HepG2 (cell line): Measurements from ENCODE around the gene HDLBP. TPM values are rescaled to one million over a fixed set of nuclear protein-coding genes. Genes with fewer than 3 reads are reported as not detected.

ENCODE experiments used
- FOXK1 ChIP-seq: sonication (generic); formaldehyde crosslinking; IDR thresholded peaks from 2 replicates; pipeline ENCODE4 v1.4.0; 2020; ENCODE audit warnings: low read depth, missing genetic modification reagents, borderline replicate concordance
- HNRNPH1 ChIP-seq: fragments of 200-400 bp; formaldehyde crosslinking; optimal IDR thresholded peaks from 2 replicates; pipeline ENCODE3; 2017; ENCODE audit warnings: mild to moderate bottlenecking, low read depth, low read length
- HNRNPLL ChIP-seq: fragments of 200-400 bp; formaldehyde crosslinking; IDR thresholded peaks from 2 replicates; pipeline ENCODE4 v1.6.1; 2017; ENCODE audit warnings: mild to moderate bottlenecking, low read depth, low read length; ENCODE audit not compliant: poor library complexity, severe bottlenecking
- MAFF ChIP-seq: IDR thresholded peaks from 2 replicates; pipeline ENCODE4 v1.6.1; 2011; ENCODE audit warnings: low read depth, low read length, improper control_type of control experiment
- RFXANK ChIP-seq: IDR thresholded peaks from 2 replicates; pipeline ENCODE4 v1.6.1; 2016
- RXRA ChIP-seq: sonication (generic); formaldehyde crosslinking; IDR thresholded peaks from 2 replicates; pipeline ENCODE4 v1.5.1; 2020; ENCODE audit warnings: missing genetic modification reagents
- SRSF1 ChIP-seq: fragments of 200-400 bp; formaldehyde crosslinking; optimal IDR thresholded peaks from 2 replicates; pipeline ENCODE3; 2017; ENCODE audit warnings: mild to moderate bottlenecking, low read depth, low read length, moderate library complexity
- TBX3 ChIP-seq: fragments of 450-650 bp; IDR thresholded peaks from 2 replicates; pipeline ENCODE4 v1.6.1; 2017; ENCODE audit warnings: antibody characterized with exemption, mild to moderate bottlenecking, inconsistent platforms, borderline replicate concordance
- ZNF12 ChIP-seq: sonication (generic); formaldehyde crosslinking; IDR thresholded peaks from 2 replicates; pipeline ENCODE4 v1.5.0; 2020; ENCODE audit warnings: missing genetic modification reagents
- ZNF124 ChIP-seq: sonication (generic); formaldehyde crosslinking; IDR thresholded peaks from 2 replicates; pipeline ENCODE4 v1.4.0; 2020; ENCODE audit warnings: missing genetic modification reagents
- ZNF772 ChIP-seq: sonication (generic); formaldehyde crosslinking; IDR thresholded peaks from 2 replicates; pipeline ENCODE4 v1.5.0; 2020; ENCODE audit warnings: mild to moderate bottlenecking, missing genetic modification reagents
- ZNF790 ChIP-seq: sonication (generic); formaldehyde crosslinking; IDR thresholded peaks from 2 replicates; pipeline ENCODE4 v1.8.0; 2022; ENCODE audit warnings: missing genetic modification reagents, mild to moderate bottlenecking, borderline replicate concordance
- polyA plus RNA-seq, 8 experiments: library from polyadenylated mRNA; depleted of rRNA in 3 of 8; stranded (reverse) in 7 of 8; unstranded in 1 of 8; fragments of >200 nt; fragmentation: Illumina TruSeq in 4 of 8; extraction: Trizol in 4 of 8; gene quantifications; 2 replicates each; pipeline versions ENCODE4 v1.2.1 to v1.2.3, GENCODE V29; 2011 to 2016; ENCODE audit warnings: low read depth in 4 of 8, missing spikeins in 1 of 8, mixed read lengths in 1 of 8; ENCODE audit not compliant: insufficient read depth in 1 of 8
- total RNA-seq, 5 experiments: library from RNA; depleted of rRNA; stranded (reverse); fragments of >200 nt; fragmentation: Illumina TruSeq; extraction: Trizol; gene quantifications; 2 replicates each; pipeline ENCODE4 v1.2.3, GENCODE V29; 2016; ENCODE audit warnings: low read depth in 1 of 5
- TF ChIP-seq, protein P1 (sequence below): sonication (generic); formaldehyde crosslinking; IDR thresholded peaks from 2 replicates; pipeline ENCODE4 v1.5.0; 2020; ENCODE audit warnings: mild to moderate bottlenecking, missing genetic modification reagents
- TF ChIP-seq, protein P2 (sequence below): sonication (generic); IDR thresholded peaks from 2 replicates; pipeline ENCODE4 v1.6.1; 2016; ENCODE audit warnings: low read depth, borderline replicate concordance
- TF ChIP-seq, protein P3 (sequence below): IDR thresholded peaks from 2 replicates; pipeline ENCODE4 v1.6.1; 2012; ENCODE audit warnings: inconsistent platforms
- TF ChIP-seq, protein P4 (sequence below): sonication (generic); formaldehyde crosslinking; IDR thresholded peaks from 2 replicates; pipeline ENCODE4 v1.4.0; 2020; ENCODE audit warnings: missing genetic modification reagents
- TF ChIP-seq, protein P5 (sequence below): sonication (generic); formaldehyde crosslinking; IDR thresholded peaks from 2 replicates; pipeline ENCODE4 v1.5.0; 2020; ENCODE audit warnings: mild to moderate bottlenecking, missing genetic modification reagents

HDLBP gene
- total and polyA plus RNA-seq, 2 of the 13 experiments (the other 11 are each of a cell fraction or from before 2014, with no cell fraction given), result 464 to 707 TPM

DNA sequence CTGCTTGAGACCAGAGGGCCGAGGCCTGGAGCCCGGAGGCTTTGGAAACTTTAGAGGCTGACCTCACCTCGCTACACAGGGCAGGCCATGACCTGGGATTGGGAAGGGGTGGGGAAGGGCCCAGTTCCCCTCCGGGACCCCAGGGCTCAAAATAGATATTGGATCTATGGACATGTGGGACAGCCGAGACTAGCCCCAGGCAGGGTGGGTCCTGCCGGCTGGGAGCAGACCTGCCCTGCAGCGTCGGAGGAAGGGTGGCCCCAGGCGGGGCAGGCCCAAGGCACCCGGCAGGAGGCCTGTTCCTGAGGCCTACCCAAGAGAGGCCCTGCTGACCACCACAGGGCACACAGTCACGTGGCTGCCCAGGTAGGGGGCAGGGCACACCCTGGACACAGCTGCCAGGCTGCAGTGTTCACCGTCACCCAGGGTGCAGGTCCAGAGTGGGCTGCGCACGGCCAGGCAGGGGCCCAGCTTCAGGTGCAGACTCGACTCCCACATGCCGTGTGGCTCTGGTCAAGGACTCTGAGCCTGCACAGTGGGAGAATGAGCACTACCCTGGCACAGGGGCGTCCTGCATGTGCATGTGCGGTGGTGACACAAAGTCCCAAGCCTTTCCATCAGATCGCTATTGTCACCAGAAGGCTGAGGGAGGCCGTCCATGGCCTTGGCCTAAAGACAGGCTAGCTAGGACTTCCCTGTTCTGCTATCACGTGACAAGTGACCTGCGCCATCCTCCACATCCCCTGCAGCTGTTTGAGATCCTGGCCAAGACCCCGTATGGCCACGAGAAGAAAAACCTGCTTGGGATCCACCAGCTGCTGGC is 113.8 kb downstream of the HDLBP start (continued):
- TF ChIP-seq, protein P1, sequence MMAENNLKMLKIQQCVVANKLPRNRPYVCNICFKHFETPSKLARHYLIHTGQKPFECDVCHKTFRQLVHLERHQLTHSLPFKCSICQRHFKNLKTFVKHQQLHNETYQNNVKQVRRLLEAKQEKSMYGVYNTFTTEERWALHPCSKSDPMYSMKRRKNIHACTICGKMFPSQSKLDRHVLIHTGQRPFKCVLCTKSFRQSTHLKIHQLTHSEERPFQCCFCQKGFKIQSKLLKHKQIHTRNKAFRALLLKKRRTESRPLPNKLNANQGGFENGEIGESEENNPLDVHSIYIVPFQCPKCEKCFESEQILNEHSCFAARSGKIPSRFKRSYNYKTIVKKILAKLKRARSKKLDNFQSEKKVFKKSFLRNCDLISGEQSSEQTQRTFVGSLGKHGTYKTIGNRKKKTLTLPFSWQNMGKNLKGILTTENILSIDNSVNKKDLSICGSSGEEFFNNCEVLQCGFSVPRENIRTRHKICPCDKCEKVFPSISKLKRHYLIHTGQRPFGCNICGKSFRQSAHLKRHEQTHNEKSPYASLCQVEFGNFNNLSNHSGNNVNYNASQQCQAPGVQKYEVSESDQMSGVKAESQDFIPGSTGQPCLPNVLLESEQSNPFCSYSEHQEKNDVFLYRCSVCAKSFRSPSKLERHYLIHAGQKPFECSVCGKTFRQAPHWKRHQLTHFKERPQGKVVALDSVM (CRISPR knock-in tag), result peak; percentile 43; the same call in 1 of the 2 replicates
- TF ChIP-seq, protein P2, sequence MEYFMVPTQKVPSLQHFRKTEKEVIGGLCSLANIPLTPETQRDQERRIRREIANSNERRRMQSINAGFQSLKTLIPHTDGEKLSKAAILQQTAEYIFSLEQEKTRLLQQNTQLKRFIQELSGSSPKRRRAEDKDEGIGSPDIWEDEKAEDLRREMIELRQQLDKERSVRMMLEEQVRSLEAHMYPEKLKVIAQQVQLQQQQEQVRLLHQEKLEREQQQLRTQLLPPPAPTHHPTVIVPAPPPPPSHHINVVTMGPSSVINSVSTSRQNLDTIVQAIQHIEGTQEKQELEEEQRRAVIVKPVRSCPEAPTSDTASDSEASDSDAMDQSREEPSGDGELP, result no peak
- peak; percentile 12 for TF ChIP-seq HNRNPLL
- TF ChIP-seq, protein P3, sequence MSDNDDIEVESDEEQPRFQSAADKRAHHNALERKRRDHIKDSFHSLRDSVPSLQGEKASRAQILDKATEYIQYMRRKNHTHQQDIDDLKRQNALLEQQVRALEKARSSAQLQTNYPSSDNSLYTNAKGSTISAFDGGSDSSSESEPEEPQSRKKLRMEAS, result peak; percentile 45
- no peak for TF ChIP-seq SRSF1
- no peak for TF ChIP-seq FOXK1
- no peak for TF ChIP-seq ZNF12
- TF ChIP-seq MAFF, result no peak
- TF ChIP-seq ZNF772 (CRISPR knock-in tag), result no peak
- 0 out of 2 replicates have a peak, but pooled peaks have one; percentile 16 for TF ChIP-seq RXRA
- TF ChIP-seq TBX3, result no peak
- TF ChIP-seq, protein P4, sequence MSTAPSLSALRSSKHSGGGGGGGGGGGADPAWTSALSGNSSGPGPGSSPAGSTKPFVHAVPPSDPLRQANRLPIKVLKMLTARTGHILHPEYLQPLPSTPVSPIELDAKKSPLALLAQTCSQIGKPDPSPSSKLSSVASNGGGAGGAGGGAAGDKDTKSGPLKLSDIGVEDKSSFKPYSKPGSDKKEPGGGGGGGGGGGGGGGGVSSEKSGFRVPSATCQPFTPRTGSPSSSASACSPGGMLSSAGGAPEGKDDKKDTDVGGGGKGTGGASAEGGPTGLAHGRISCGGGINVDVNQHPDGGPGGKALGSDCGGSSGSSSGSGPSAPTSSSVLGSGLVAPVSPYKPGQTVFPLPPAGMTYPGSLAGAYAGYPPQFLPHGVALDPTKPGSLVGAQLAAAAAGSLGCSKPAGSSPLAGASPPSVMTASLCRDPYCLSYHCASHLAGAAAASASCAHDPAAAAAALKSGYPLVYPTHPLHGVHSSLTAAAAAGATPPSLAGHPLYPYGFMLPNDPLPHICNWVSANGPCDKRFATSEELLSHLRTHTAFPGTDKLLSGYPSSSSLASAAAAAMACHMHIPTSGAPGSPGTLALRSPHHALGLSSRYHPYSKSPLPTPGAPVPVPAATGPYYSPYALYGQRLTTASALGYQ, result no peak
- no peak for TF ChIP-seq ZNF124
- TF ChIP-seq, protein P5, sequence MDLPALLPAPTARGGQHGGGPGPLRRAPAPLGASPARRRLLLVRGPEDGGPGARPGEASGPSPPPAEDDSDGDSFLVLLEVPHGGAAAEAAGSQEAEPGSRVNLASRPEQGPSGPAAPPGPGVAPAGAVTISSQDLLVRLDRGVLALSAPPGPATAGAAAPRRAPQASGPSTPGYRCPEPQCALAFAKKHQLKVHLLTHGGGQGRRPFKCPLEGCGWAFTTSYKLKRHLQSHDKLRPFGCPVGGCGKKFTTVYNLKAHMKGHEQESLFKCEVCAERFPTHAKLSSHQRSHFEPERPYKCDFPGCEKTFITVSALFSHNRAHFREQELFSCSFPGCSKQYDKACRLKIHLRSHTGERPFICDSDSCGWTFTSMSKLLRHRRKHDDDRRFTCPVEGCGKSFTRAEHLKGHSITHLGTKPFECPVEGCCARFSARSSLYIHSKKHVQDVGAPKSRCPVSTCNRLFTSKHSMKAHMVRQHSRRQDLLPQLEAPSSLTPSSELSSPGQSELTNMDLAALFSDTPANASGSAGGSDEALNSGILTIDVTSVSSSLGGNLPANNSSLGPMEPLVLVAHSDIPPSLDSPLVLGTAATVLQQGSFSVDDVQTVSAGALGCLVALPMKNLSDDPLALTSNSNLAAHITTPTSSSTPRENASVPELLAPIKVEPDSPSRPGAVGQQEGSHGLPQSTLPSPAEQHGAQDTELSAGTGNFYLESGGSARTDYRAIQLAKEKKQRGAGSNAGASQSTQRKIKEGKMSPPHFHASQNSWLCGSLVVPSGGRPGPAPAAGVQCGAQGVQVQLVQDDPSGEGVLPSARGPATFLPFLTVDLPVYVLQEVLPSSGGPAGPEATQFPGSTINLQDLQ, result no peak
- TF ChIP-seq RFXANK (CRISPR knock-in tag), result no peak
- no peak for TF ChIP-seq HNRNPH1
- TF ChIP-seq ZNF790 (CRISPR knock-in tag), result no peak
- TF ChIP-seq, all 625 proteins: peak for 16
